Measurements from ENCODE around the gene IFRD1.

GRCh38 chr7:112410092-112410491, 40.2 kb upstream of the IFRD1 start:
- TF ChIP-seq RARB (CRISPR knock-in tag; IDR thresholded peaks at IDR 0.05) (no peak), CSRNP3 (CRISPR knock-in tag; IDR thresholded peaks at IDR 0.05) (no peak), PPARA (CRISPR knock-in tag; IDR thresholded peaks at IDR 0.05; ENCODE audit: borderline replicate concordance) (no peak), ZFP30 (CRISPR knock-in tag; IDR thresholded peaks at IDR 0.05) (no peak), PATZ1 (CRISPR knock-in tag; IDR thresholded peaks at IDR 0.05; ENCODE audit: borderline replicate concordance) (no peak), TOX (CRISPR knock-in tag; IDR thresholded peaks at IDR 0.05; ENCODE audit: borderline replicate concordance) (no peak), BACH2 (CRISPR knock-in tag; IDR thresholded peaks at IDR 0.05; ENCODE audit: borderline replicate concordance) (no peak), POU6F1 (CRISPR knock-in tag; IDR thresholded peaks at IDR 0.05; ENCODE audit: borderline replicate concordance, low read depth) (no peak), ZNF70 (CRISPR knock-in tag; IDR thresholded peaks at IDR 0.05) (no peak), ZNF565 (CRISPR knock-in tag; conservative IDR thresholded peaks at IDR 0.05; ENCODE audit: low read depth) (no peak), ARNTL (CRISPR knock-in tag; IDR thresholded peaks at IDR 0.05; ENCODE audit: borderline replicate concordance, low read depth) (no peak), OSR1 (CRISPR knock-in tag; IDR thresholded peaks at IDR 0.05) (no peak), ZC3H10 (CRISPR knock-in tag; IDR thresholded peaks at IDR 0.05) (no peak), SNAI2 (CRISPR knock-in tag; IDR thresholded peaks at IDR 0.05) (no peak)

Measured in SK-N-SH treated with all-trans-retinoic acid at 6 μM for 48 hours (cell line).